C4-2B (cell line): ENCODE results near the gene ZNF860.

Experiments
- CTCF ChIP-seq: fragments of 450-650 bp; conservative IDR thresholded peaks from 2 replicates; pipeline ENCODE4 v1.5.1; 2017; ENCODE audit warnings: mild to moderate bottlenecking
- ZFX ChIP-seq: fragments of 450-650 bp; IDR thresholded peaks from 2 replicates; pipeline ENCODE4 v1.6.1; 2017

GRCh38 chr3:31974471-31974870, 7.1 kb upstream of the ZNF860 start:
- no peak for TF ChIP-seq CTCF
- no peak for TF ChIP-seq ZFX
